ENCODE data around the gene BID. TPM values are rescaled to one million over a fixed set of nuclear protein-coding genes. Genes with fewer than 3 reads are reported as not detected.

BID gene
- total and polyA plus RNA-seq, 2 of the 8 experiments (the other 6 are each of a cell fraction or from before 2014, with no cell fraction given), result 39.3 to 114 TPM

- H3K27ac ChIP-seq (ENCODE audit: low read depth, low read length), result no peak overlapping the region
Measured at GRCh38 chr22:17699696-17700340, 74.5 kb downstream of the BID start.

More at GRCh38 chr22:17699696-17700340, 74.5 kb downstream of the BID start:
- H4K8ac ChIP-seq (ENCODE audit: extremely low read depth, insufficient read depth, low read length), result no peak overlapping the region
- 92% methylated on average over 7 of the region's 7 CpGs; no CpG with 5 or more reads in 1 of the 2 experiments for WGBS, 2 experiments (ENCODE audit: extremely low coverage in 1 of 2, insufficient coverage in 1 of 2, insufficient read length in 1 of 2, insufficient replicate concordance in 2 of 2, low coverage in 1 of 2, low lambda C conversion rate in 2 of 2, missing lambda C conversion rate in 1 of 2)
- H4K20me1 ChIP-seq (replicated peaks in 1 of 2; ENCODE audit: control insufficient read depth in 1 of 2, insufficient read depth in 2 of 2, low read length in 2 of 2), result no peaks in the 10 kb centered on the region
- H3K4ac ChIP-seq (replicated peaks; ENCODE audit: insufficient read length, low read depth, low read length), result no peak overlapping the region
- no peak overlapping the region for H2AK5ac ChIP-seq (ENCODE audit: low read depth, low read length)
- H2AFZ ChIP-seq (ENCODE audit: low read length), result no peak overlapping the region
- H3K4me2 ChIP-seq (ENCODE audit: insufficient read depth in 1 of 2, low read depth in 2 of 2, low read length in 2 of 2), result no peak overlapping the region
- H3K9ac ChIP-seq (replicated peaks in 1 of 4; ENCODE audit: extremely low read depth in 1 of 4, low read depth in 3 of 4, low read length in 3 of 4), result no peak overlapping the region
- no peak overlapping the region for H3K56ac ChIP-seq (replicated peaks; ENCODE audit: insufficient read length, low read depth, low read length)
- no peak overlapping the region for H2BK15ac ChIP-seq (ENCODE audit: low read length)
- ChIA-PET CTCF (ENCODE audit: partially characterized antibody) (no interaction called here), POLR2A (ENCODE audit: partially characterized antibody) (interaction anchor here (1.9 kb wide), 1 partner anchor 10 kb away, joined by 4 read pairs; no protein-coding TSS in a partner anchor)
- H2BK12ac ChIP-seq (ENCODE audit: low read depth, low read length), result no peak overlapping the region
- no peaks in the 10 kb centered on the region for H3K79me1 ChIP-seq (ENCODE audit: low read depth, low read length)
- peaks cover 0 to 4% (median 0%) of the 10 kb centered on the region in 4 experiments; a peak in 1 of 7 replicates for H3K4me1 ChIP-seq (replicated peaks in 1 of 4; ENCODE audit: control insufficient read depth in 3 of 4, insufficient read depth in 4 of 4, low read length in 3 of 4)
- no peak overlapping the region for H3K14ac ChIP-seq (ENCODE audit: insufficient read length)
- H3K9me3 ChIP-seq (ENCODE audit: insufficient read depth in 2 of 2, low read depth in 1 of 2, low read length in 1 of 2), result no peaks in the 10 kb centered on the region
- no peak for DNase-seq (ENCODE audit: low read depth in 1 of 2, low spot score in 2 of 2)
- H3K27me3 ChIP-seq (replicated peaks in 1 of 4; ENCODE audit: control insufficient read depth in 3 of 4, extremely low read depth in 1 of 4, insufficient read depth in 3 of 4, low read length in 3 of 4), result no peaks in the 10 kb centered on the region
- no peaks in the 10 kb centered on the region for H3K23me2 ChIP-seq (ENCODE audit: low read depth, low read length)
- H2BK5ac ChIP-seq (ENCODE audit: low read depth, low read length), result no peak overlapping the region
- H3K4me3 ChIP-seq (ENCODE audit: extremely low read depth in 1 of 4, insufficient read depth in 2 of 4, low read depth in 3 of 4, low read length in 4 of 4), result 0 out of 8 replicates have a peak overlapping the region, but pooled peaks of 1 of the 4 experiments have one; percentile 8
- H3K79me2 ChIP-seq (ENCODE audit: control insufficient read depth in 1 of 2, insufficient read depth in 2 of 2, low read length in 2 of 2), result no peaks in the 10 kb centered on the region
- peaks cover 0 to 2% (median 0%) of the 10 kb centered on the region in 4 experiments; a peak in 1 of 8 replicates for H3K36me3 ChIP-seq (ENCODE audit: control insufficient read depth in 2 of 4, insufficient read depth in 4 of 4, low read length in 3 of 4)
- H4K91ac ChIP-seq (replicated peaks; ENCODE audit: insufficient read length, low read length), result no peak overlapping the region
- no peak overlapping the region for H2BK20ac ChIP-seq (ENCODE audit: low read length)
- no peak overlapping the region for H4K5ac ChIP-seq (ENCODE audit: insufficient read length, low read depth, low read length)
- no peak for TF ChIP-seq KDM4A (IDR thresholded peaks at IDR 0.05; ENCODE audit: low read depth, low read length, severe bottlenecking)
- FAIRE-seq, result no peak
- H3K18ac ChIP-seq (ENCODE audit: extremely low read depth, low read length), result no peak overlapping the region
- no peak overlapping the region for H2BK120ac ChIP-seq (replicated peaks; ENCODE audit: low read depth, low read length)
- no peak overlapping the region for H3K23ac ChIP-seq (ENCODE audit: insufficient read length)
